Embryonic facial prominence (tissue), 1 donor: ENCODE results near the gene CPNE9.

ENCODE experiments used
- DNase-seq: peaks from one replicate; pipeline ENCODE4 v3.0.0-alpha.2; 2016; ENCODE audit errors: extremely low spot score

Gene CPNE9, protein sequence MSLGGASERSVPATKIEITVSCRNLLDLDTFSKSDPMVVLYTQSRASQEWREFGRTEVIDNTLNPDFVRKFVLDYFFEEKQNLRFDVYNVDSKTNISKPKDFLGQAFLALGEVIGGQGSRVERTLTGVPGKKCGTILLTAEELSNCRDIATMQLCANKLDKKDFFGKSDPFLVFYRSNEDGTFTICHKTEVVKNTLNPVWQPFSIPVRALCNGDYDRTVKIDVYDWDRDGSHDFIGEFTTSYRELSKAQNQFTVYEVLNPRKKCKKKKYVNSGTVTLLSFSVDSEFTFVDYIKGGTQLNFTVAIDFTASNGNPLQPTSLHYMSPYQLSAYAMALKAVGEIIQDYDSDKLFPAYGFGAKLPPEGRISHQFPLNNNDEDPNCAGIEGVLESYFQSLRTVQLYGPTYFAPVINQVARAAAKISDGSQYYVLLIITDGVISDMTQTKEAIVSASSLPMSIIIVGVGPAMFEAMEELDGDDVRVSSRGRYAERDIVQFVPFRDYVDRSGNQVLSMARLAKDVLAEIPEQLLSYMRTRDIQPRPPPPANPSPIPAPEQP

DNA sequence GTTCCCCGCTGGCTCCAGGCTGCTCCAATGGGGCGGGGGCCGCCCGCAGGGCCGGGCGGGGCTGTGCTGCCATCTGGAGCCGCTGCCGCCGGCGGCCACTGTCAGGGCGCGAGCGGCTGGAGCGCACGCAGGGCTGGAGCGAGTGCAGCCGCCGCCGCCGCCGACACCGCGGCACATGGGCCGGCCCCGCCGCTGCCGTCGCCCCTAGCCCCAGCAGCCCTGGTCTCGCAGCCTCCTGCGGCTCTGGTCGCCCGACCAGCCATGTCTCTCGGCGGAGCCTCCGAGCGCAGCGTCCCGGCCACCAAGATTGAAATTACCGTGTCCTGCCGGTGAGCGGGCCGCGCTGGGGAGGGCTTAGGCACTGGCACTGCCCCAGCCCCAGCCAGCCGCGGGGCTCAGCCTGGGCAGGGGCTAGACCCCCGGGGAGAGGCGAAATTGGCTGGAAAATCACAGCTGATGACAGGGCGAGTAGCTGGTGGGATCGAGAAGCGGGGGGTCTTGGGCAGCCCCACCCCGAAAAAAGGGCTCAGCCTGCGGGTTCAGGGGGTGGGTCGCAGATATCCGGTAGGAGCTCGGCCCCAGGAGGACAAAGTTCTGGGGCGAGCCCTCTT, at the start of gene CPNE9:
Gene CPNE9 (plus strand): TSS at position 98 of the 611 bp plus-strand sequence. CDS start 164 bp downstream, at position 262.
- DNase-seq = no peak

DNA sequence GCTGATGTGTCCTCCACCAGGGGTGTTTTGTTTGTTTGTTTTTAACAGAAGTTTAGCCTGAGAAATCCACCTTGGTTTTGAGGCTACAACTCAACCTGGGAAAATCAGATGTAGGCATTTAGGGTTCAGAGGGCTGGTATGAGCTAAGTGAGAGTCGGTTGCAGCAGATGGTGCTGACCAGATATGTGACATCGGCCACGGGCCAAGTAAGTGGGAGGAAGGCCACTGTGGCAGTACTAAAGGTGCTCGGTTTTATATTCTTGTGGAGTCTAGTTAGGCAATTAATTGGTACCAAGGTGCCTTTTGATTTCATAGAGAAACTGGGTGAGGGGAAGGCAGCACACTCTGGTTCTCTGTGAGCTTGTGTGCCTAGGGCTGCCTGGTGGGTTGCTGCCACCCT, 43.8 kb upstream of the CPNE9 start:
- no peak for DNase-seq

DNA sequence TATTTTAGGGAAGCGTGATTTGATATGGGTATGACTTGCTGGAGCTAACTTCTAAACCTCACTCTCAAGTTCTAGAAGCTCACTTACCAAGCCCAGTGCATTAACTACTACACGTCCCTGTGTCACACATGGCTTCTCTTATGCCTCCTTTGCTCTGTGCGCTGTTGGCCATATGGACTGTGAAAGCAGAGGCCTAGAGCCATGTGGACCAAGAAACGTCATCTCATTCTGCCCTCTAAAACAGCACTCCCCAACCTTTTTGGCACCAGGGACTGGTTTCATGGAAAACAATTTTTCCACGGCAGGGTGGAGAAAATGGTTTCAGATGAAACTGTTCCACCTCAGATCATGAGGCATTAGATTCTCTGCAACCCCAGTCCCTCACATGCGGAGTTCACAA, 42.7 kb upstream of the CPNE9 start:
- DNase-seq = no peak

DNA sequence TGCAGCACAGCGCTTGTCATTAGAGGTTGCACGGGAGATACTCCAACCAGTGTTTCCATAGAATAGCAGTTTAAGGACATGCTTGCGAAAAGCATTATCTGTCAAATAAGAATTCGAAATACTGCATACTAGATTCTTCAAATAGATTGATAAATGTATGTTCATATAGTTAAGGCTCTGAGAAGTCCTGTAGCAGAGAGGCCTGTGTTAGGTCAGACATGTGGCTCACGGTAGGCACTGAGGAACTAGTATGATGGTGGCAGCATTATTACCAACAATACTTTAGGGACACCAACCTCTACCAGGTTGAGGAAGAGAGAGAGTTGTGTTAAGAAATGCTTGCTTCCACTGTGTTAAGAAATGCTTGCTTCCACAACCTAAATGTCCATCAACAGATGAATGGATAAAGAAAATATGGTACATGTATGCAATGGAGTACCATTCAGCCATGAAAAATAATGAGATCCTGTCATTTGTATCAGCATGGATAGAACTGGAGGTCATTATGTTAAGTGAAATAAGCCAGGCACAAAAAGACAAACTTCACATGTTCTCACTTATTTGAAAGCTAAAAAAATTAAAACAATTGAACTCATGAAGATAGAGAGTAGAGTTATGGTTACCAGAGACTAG, 39.4 kb upstream of the CPNE9 start:
- no peak for DNase-seq

DNA sequence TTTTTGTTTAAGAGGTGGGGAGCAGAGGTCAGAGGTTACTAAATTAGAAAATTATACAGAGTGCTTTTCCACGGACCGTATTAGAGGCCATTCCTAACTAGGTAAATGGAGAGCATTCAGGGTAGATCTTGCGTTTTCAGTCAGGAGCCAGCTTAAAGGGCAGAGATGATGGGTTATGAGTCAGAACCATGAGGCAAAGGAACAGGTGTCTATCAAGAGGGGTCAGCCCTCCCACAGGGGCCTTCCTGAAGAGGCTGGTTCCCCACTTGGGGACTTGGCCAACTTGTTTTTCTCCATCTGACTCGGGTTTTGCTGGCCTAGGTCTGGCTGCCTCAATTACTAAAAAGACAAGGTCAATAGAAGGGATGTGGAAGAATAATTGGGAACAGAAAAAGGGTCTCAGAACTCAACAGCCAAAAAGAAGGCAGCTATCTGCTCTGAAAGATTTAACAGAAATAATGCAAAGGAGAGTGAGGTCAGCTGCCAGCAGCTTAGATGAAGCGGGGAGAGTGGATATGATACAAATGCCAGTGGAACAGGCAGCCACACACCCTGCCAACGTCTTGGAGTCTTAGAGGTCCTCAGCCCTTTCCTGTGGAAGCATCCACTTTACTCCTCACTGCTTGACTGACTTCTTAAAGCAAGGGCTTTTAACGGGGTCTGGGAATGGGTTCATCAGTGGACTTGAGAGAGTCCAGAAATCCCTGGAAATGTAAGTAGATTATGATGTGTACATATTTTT, 36.8 kb upstream of the CPNE9 start:
- no peak for DNase-seq

DNA sequence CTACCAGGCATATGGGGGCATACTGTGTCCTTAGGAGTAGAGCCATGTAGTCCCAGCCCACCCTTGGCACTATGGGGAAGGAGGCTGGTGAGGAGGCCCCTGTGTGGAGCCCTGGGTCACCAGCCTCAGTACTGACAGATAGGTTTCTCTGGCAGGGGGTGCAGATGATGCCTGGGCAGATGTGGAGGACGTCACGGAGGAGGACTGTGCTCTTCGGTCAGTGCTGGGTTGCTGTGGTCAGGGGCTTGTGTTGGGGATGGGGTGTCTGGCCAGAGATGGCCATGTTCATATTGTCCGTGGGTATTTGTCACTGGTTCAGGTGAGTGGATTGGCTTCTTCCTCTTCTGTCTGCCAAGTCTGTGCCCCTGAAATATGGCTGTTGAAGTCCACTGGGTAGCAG, 34.4 kb upstream of the CPNE9 start:
- no peak for DNase-seq

DNA sequence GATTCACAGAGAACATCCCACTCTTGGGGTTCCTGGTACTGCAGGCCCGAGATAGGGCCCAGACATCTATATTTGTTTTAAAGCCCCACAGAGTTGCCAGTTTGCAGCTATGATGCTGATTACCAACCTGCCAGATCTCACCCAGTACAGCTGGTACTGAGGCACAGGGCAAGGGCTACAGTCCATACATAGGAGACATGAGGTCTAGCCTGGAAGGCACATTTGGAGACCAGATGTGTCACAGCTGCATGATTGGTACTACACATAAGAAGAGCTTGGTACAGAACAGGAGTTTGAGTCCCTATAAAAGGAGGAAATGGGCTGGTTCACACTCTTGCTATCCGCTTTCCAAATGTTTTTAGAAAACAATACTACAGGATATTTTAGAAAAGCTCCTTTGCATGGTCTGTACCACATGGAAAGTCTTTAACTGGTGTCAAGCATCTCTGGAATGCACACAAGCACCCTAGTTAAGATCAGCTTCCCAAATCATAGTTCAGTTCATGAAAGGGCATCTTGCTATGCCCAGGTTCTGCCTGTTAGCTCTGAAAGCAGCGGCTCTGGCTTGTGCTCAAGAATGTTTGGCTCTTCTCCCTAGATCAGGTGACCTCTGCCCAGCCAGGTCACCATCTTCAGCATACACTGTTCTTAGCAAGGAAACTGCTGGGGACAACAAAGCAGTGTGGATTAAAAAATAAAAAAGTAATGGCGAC, 33.8 kb upstream of the CPNE9 start:
- DNase-seq = no peak

DNA sequence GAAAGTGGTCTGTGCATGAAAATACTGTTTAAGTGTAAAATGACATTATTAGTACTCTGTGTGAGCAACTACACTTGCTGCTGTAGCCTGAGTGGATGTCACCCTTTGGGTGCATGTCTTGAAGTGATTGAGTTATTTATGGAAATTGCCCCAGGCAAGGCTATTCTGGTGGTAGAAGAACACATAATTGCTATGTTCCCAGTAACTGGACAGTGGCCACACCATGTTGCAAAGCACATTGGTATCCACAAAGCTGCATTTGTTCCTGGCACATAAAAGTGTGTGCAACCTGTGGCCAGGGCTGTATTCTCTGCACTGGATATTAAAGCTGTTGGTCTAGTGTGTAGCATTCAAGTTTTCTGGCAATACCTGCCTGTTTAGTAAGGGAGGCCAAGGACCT, 30.6 kb upstream of the CPNE9 start:
- DNase-seq = no peak

DNA sequence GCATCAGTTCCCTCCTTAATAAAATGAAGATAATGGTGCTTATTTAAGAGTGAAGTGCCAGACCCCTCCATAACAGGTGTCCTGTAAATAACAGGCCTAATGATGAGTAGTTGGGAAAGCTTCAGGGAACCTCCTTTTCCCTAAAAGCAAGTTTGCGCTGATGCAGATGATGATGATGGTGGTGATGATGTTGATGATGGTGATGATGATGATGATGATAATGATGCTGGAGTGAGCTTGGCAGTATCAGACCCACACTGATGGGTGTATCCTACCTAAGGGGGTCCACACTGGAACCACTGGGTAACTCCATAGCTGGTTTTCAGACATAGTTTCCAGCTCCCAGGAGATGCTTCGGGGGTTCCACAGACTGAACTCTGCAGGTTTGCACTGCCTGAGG, 29.9 kb upstream of the CPNE9 start:
- no peak for DNase-seq

DNA sequence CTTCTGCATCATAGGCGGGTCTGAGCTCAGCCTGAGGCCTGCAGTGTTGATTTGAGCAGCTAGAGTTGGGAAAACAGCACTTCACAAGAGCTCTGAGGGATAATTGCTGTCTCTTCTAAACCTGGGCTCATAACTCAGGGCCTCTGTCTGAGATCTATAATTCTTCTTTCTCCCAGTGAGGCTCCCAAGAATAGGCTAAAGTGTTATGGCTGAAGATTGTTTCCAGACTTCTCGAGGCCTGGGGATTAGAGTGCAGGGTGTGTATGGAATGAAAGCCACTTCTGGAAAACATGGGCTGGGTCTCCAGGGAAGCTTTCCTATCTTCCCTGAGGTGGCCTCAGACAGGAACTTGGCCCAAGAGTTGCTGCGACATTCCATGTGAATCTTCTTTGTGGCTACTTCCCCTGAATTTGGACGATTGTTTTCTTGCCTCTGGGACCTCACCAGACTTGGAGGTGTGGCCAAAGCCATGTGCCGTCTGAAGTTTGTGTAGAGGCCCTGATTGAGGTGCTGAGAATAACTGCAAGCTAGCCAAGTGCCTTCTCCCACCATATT, 27.8 kb upstream of the CPNE9 start:
- no peak for DNase-seq

DNA sequence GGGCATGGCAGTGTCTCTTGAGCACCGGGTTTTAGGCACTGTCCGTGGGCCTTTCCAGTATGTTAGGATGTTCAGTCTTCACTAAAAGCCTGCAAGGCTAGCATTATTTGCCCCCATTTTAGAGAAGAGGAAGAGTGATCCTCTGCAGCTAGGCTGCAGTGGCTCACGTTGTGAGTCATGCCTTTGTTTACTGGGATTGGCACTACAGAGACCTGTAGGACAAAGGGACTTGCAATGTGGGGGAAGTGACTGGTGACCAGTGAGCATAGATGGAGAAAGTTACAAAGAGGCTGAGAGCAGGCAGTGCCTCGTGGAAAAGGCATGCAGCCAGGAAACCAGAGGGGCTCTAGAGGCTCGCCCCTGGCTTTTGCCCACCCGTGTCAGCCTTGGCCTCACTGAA, 26.8 kb upstream of the CPNE9 start:
- DNase-seq = no peak

DNA sequence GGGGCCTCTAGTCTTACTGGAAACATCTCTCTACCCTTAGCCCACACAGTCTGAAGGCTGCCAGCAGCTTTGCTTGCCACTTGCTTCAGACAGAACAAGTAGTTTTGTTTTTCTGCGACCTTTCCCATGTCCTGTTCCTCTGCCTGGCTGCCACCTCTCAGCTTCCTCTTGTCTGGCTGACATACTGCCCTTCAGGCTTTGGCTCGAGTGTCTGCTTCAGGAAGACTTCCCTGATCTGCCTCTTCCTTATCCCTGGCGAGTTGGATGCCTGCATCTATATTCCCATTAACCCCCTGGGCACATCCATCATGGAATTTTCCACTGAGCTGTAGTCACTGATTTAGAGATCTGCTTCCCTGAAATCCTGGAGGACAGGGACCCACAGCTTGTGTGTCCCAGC, 25.1 kb upstream of the CPNE9 start:
- no peak for DNase-seq

DNA sequence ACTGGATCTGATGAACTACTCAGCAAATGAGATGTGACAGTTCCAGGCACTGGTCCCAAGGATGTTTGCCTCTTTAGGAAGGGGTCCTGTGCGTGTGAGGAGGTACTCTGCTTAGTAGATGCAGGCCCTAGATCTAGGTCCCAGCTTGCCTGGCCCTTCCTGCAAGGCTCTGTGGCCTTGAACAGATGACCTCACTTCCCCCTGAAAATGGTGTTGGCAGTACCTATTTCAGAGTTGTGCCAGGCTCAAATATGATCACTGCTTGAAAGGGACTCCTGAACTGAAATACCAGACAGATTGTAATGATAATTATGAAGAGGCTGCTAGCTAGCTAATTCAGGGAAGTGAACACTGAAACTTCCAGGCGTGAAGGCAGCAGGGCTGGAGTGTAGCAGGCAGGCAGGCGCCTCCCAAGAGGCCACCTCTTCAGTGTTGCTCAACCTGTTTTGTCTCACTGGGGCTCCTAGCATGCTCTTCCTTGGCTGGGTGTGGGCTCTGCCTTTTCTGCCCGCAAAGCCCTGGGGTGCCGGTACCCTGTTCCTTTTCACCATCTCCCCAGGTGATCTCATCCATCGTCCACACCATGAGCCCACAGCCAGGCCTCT, 24.1 kb upstream of the CPNE9 start:
- no peak for DNase-seq

DNA sequence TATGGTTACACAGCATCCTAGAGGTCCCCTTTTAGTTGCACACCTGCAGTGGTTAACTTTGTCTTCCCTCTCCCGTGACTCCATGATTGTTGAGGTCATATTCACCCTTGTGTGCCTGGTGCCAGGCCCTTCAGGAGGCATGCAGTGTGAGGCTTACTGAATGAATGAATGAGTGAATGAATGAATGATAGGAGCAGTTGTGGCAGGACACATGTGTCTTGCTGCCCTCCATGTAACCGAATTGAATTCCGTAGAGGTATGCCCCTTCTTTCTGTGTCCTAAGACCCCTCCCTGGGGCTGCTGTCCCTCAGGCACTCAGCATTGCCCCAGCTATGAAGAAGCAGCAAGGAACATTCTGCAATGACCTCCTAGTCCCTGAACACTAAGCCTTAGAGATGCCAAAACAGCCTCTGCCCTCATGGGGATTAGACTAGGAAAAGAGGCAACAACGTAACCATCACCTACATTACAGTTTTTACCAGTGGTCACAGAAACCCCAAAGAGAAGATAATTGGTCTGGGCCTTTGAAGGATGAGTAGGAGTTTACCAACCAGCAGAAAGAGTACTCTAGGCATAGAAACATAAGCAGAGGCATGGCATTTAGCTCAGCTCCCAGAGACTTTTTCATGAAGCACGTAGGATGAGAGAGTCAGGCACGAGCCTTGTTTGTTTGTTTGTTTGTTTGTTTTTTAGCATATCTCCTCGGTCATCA, 22.5 kb upstream of the CPNE9 start:
- no peak for DNase-seq

DNA sequence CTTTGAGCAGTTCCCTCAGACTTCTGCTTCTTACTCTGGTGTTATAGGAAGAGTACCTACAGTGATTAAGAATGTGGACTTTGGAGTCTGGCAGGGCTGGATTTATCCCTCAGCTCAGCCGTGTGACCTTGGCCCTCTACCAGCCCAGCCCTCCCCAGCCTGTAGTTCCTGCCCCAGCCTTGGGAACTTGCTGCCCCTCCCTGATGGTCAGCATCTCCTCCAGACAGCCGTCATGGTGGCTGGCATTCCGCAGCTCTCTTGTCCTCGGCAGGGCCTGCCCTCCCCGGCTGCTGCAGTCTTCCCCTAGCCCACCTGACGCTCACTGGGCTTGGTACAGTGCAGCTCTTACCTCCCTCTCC, 21.9 kb upstream of the CPNE9 start:
- no peak for DNase-seq

DNA sequence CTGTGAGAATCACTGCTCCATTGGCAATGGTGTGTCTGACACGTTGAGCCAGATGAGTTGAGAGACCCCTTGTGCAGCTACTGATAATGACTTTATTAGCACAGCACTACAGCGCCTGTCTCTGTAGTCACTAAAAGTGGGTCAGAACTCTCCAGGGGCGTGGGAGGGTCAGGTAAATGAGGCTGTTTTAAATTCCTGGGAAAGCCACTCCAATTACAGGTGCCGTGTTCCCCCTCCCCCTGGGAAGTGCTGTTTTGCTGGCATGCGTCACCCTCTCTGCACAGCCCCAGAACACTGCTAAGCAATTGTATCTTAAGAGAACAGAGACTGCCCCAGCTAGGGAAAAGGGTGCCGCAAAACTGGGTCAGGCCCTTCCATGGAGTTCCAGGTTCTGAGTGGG, 21.5 kb upstream of the CPNE9 start:
- no peak for DNase-seq

DNA sequence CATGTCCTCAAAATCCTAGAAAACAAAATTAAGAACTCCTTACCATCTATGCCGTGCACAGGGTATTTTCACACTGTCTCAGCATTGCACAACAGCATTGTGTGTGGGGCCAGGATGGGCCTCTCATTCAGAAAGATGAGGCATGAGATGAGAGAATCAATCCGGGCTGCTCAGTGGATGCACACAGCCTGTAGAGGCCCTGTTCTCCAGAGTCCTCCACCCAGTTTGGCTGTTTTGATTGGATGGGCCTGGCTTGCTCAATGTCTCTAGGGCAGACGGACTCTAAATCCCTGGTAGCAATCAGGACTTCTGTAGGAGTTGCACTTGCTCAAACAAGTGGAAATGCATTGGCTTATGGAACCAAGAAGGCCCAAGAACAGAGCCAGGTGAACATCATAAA, 20.2 kb upstream of the CPNE9 start:
- DNase-seq = no peak

DNA sequence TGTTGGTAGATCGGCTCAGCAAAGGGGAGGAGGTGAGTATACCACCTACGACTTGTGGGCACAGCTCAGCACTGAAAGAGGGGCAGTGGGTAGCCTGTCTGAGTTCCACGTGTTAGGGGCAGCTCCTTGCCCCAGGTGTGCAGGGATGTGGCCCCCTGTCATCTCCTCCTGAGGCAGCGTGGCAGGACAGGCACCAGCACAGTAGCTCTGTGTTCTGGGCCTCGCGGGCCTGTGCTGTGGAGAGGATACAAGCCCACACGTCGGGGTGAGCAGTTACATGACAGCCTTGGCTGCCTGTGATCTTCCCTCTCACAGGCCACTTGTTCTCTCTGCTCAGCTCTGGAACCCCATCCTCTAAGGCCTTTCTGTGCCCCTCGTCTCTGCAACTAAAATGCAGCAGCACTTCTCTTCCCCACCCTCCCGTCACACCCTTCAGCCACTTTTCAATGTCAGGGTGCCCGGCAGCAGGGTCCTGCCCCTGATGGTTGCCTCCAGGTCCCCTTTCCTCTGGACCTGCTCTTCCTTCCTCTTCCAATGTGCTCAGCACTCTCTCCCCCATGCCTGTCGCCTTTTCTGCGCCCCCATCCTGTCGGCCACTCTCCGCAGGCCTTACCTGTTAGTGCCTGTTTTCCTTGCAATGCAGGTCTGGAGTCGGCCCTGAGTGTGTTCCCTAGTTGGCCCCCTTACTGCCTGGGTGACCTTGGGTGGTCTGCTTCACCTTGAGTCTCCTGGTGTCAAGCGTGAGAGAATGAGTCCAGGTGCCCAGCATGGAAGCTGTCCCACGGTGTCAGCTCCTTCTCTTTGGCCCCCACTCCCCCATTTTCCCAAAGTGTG, 18.2 kb upstream of the CPNE9 start:
- no peak for DNase-seq

DNA sequence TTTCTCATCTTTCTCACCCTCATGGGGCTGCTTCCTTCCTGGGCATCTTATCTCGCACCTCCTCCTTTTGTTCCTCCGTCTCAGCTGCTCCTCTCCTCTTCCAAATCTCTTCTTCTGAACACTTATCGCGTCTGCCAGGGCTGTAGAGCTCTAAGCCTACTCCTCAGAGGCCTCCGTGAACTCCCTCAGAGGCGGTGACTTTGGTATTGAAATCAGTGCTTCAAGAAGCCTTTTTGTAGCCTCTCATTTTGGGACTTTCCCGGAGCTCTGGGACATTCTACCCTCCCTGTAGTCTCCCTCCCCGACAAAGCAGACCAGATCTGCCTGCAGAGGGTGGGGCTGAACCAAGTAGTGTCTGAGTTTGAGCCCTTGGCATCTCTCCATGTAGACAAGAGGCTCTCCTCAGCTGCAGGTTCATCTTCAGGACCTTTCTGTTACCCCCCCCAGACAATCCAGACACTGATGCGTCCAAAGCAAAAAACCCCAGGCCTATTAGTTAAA, 17.5 kb upstream of the CPNE9 start:
- DNase-seq = no peak
